Measurements from ENCODE around the gene TFCP2L1.

DNA sequence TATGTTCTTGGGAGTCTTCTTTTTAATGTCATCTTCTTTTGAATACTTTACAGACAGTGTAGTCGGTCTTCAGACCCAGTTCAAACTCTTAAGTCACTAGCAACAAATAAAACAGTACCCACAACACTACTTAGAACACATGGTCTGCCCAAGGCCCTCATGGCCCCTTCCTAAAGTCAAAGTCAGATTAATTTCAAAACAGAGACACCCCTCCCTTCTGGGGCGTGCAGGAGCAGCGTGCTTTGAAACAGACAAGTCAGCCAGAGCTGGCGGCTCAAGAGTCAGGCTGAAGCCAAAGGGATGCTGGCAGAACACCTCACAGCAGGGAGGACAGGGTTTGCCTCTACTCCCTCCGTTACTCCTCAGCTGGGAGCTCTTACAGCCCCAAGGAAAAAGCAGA lies 77.5 kb downstream of the TFCP2L1 start:
- TF ChIP-seq POLR2A (IDR thresholded peaks at IDR 0.05): no peak
- TF ChIP-seq CTCF (IDR thresholded peaks at IDR 0.05): no peak
